GM23338 (cell line): ENCODE results near the gene EEIG2.

Source experiments
- CREB1 ChIP-seq: fragments of 250-450 bp; sonication (Bioruptor Pico); IDR thresholded peaks from 2 replicates; pipeline ENCODE4 v1.5.0; 2020; ENCODE audit warnings: low read depth, mild to moderate bottlenecking, moderate library complexity
- EZH2 ChIP-seq: fragments of 200-600 bp; sonication (generic); IDR thresholded peaks from one replicate; pipeline ENCODE4 v1.8.0; 2017; ENCODE audit warnings: antibody characterized with exemption, mild to moderate bottlenecking, low read depth; ENCODE audit not compliant: unreplicated experiment
- EZH2phosphoT487 ChIP-seq: fragments of 200-600 bp; sonication (generic); IDR thresholded peaks from one replicate; pipeline ENCODE4 v1.8.1; 2018; ENCODE audit warnings: antibody characterized with exemption; ENCODE audit not compliant: unreplicated experiment
- JUNB ChIP-seq: IDR thresholded peaks from one replicate; pipeline ENCODE4 v1.6.1; 2016; ENCODE audit warnings: antibody characterized with exemption; ENCODE audit not compliant: unreplicated experiment
- NANOG ChIP-seq: IDR thresholded peaks from 2 replicates; pipeline ENCODE4 v1.6.1; 2016; ENCODE audit warnings: antibody characterized with exemption, borderline replicate concordance
- POLR2AphosphoS5 ChIP-seq: IDR thresholded peaks from 2 replicates; pipeline ENCODE4 v1.6.1; 2016; ENCODE audit warnings: antibody characterized with exemption, low read depth
- REST ChIP-seq: IDR thresholded peaks from one replicate; pipeline ENCODE4 v1.6.1; 2018; ENCODE audit warnings: antibody characterized with exemption; ENCODE audit not compliant: unreplicated experiment
- STAT1 ChIP-seq: IDR thresholded peaks from one replicate; pipeline ENCODE4 v1.6.1; 2016; ENCODE audit warnings: antibody characterized with exemption; ENCODE audit not compliant: unreplicated experiment
- ZNF331 ChIP-seq: fragments of 250-450 bp; sonication (Bioruptor Pico); IDR thresholded peaks from 2 replicates; pipeline ENCODE4 v1.5.0; 2020; ENCODE audit warnings: low read depth, mild to moderate bottlenecking, moderate library complexity
- TF ChIP-seq, protein P1 (sequence below), 2 experiments: fragments of 200-600 bp in 1 of 2; sonication (generic) in 1 of 2; conservative IDR thresholded peaks; 2 replicates each; pipeline versions ENCODE4 v1.5.1 to v1.6.1; 2016 to 2017; ENCODE audit warnings: antibody characterized with exemption in 2 of 2, low read depth in 2 of 2, mild to moderate bottlenecking in 2 of 2, moderate library complexity in 1 of 2

DNA sequence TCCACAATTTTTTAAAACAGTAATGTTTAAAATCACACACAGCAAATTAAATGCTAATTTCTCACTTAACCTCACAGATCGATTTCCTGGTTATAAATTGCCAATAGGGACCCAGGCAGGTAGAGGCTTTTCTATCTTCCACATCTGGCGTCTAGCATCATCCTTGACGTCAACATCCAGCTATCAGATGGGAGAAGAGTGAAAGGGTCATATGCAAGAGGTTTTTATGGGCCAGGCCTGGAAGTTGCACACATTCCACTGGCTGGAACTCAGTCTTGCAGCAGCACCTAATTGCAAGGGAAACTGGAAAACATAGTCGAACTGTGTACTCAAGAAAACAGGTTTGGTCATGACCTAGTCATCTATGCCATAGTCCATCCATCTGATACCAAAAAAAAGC lies 6.0 kb upstream of the EEIG2 start:
- TF ChIP-seq, protein P1, sequence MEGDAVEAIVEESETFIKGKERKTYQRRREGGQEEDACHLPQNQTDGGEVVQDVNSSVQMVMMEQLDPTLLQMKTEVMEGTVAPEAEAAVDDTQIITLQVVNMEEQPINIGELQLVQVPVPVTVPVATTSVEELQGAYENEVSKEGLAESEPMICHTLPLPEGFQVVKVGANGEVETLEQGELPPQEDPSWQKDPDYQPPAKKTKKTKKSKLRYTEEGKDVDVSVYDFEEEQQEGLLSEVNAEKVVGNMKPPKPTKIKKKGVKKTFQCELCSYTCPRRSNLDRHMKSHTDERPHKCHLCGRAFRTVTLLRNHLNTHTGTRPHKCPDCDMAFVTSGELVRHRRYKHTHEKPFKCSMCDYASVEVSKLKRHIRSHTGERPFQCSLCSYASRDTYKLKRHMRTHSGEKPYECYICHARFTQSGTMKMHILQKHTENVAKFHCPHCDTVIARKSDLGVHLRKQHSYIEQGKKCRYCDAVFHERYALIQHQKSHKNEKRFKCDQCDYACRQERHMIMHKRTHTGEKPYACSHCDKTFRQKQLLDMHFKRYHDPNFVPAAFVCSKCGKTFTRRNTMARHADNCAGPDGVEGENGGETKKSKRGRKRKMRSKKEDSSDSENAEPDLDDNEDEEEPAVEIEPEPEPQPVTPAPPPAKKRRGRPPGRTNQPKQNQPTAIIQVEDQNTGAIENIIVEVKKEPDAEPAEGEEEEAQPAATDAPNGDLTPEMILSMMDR (conservative IDR thresholded peaks at IDR 0.05; ENCODE audit: low read depth in 2 of 2): no peak
- TF ChIP-seq EZH2 (no peak), CREB1 (CRISPR knock-in tag) (no peak), EZH2phosphoT487 (no peak), STAT1 (no peak), REST (no peak), JUNB (no peak), POLR2AphosphoS5 (no peak), ZNF331 (CRISPR knock-in tag) (no peak), NANOG (no peak)
